HEK293T (cell line): Measurements from ENCODE around the gene ZPR1.

Experiments used
- BHLHE40 ChIP-seq: fragments of 450-650 bp; IDR thresholded peaks from 2 replicates; pipeline ENCODE4 v1.6.1; 2016; ENCODE audit warnings: mild to moderate bottlenecking, moderate library complexity, borderline replicate concordance
- FOXM1 ChIP-seq: fragments of 450-650 bp; IDR thresholded peaks from 2 replicates; pipeline ENCODE4 v1.6.1; 2017; ENCODE audit warnings: mild to moderate bottlenecking, borderline replicate concordance
- SUZ12 ChIP-seq: fragments of 450-650 bp; IDR thresholded peaks from 2 replicates; pipeline ENCODE4 v1.6.1; 2016; ENCODE audit warnings: mild to moderate bottlenecking

GRCh38 chr11:116831790-116832349 is 44.0 kb upstream of the ZPR1 start:
- TF ChIP-seq BHLHE40 (no peak), SUZ12 (no peak), FOXM1 (no peak)
